ENCODE data around the gene SPATA20.

DNA sequence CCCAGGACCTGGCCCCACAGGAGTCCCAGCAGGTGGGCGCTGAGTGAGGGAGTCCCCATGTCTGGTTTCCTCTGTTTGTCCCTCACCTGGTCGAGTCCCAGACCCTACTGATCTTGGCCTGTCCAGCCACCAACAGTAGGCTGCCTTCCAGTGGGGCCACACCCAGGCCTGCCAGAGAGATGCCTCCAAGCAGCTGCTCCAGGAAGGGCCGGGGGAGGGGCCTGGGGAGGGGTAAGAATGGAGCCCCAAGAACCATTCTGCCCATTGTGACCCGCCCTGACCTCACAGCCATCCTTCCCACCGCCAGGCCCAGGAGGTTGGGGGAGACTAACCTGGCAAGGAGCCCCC is 736 bp downstream of the SPATA20 start:
- TF ChIP-seq, protein P1, sequence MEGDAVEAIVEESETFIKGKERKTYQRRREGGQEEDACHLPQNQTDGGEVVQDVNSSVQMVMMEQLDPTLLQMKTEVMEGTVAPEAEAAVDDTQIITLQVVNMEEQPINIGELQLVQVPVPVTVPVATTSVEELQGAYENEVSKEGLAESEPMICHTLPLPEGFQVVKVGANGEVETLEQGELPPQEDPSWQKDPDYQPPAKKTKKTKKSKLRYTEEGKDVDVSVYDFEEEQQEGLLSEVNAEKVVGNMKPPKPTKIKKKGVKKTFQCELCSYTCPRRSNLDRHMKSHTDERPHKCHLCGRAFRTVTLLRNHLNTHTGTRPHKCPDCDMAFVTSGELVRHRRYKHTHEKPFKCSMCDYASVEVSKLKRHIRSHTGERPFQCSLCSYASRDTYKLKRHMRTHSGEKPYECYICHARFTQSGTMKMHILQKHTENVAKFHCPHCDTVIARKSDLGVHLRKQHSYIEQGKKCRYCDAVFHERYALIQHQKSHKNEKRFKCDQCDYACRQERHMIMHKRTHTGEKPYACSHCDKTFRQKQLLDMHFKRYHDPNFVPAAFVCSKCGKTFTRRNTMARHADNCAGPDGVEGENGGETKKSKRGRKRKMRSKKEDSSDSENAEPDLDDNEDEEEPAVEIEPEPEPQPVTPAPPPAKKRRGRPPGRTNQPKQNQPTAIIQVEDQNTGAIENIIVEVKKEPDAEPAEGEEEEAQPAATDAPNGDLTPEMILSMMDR (IDR thresholded peaks at IDR 0.05): no peak
- TF ChIP-seq POLR2A (IDR thresholded peaks at IDR 0.05): no peak
